HCT116 (cell line): ENCODE results near the gene TRPC5OS.

Source experiments
- ATF3 ChIP-seq: IDR thresholded peaks from 2 replicates; pipeline ENCODE4 v1.6.1; 2012
- CTCF ChIP-seq, 3 experiments: fragments of 200-600 bp in 1 of 3; sonication (generic) in 1 of 3; IDR thresholded peaks in 2 of 3; conservative IDR thresholded peaks in 1 of 3; 2 replicates each; pipeline ENCODE4 v1.5.1; 2012 to 2017; ENCODE audit warnings: low read depth in 2 of 3, low read length in 2 of 3, antibody characterized with exemption in 1 of 3, borderline replicate concordance in 1 of 3, control low read depth in 1 of 3, mild to moderate bottlenecking in 1 of 3, mixed read lengths in 1 of 3, mixed run types in 1 of 3, moderate library complexity in 1 of 3; ENCODE audit not compliant: insufficient read depth in 1 of 3
- ELF1 ChIP-seq: IDR thresholded peaks from 2 replicates; pipeline ENCODE4 v1.6.1; 2012; ENCODE audit warnings: low read depth, borderline replicate concordance
- EZH2 ChIP-seq: fragments of 200-600 bp; sonication (generic); IDR thresholded peaks from 2 replicates; pipeline ENCODE4 v1.6.1; 2017; ENCODE audit warnings: antibody characterized with exemption, mixed run types
- EZH2phosphoT487 ChIP-seq: fragments of 200-600 bp; IDR thresholded peaks from 2 replicates; pipeline ENCODE4 v1.6.1; 2018; ENCODE audit warnings: antibody characterized with exemption, borderline replicate concordance
- MAX ChIP-seq: IDR thresholded peaks from 2 replicates; pipeline ENCODE4 v1.6.1; 2012
- POLR2A ChIP-seq: IDR thresholded peaks from 2 replicates; pipeline ENCODE4 v1.7.0; 2011; ENCODE audit warnings: borderline replicate concordance; ENCODE audit not compliant: insufficient read depth, insufficient read length; ENCODE audit errors: extremely low read depth
- POLR2AphosphoS5 ChIP-seq: IDR thresholded peaks from 2 replicates; pipeline ENCODE4 v1.6.1; 2011; ENCODE audit warnings: mild to moderate bottlenecking, low read depth, low read length, moderate library complexity
- RAD21 ChIP-seq: IDR thresholded peaks from 2 replicates; pipeline ENCODE4 v1.6.1; 2012; ENCODE audit warnings: low read depth, mild to moderate bottlenecking
- YY1 ChIP-seq: IDR thresholded peaks from 2 replicates; pipeline ENCODE4 v1.6.1; 2011; ENCODE audit warnings: low read length, low read depth, moderate library complexity, mild to moderate bottlenecking; ENCODE audit not compliant: insufficient replicate concordance; ENCODE audit errors: extremely low read depth

- TF ChIP-seq CTCF (IDR thresholded peaks at IDR 0.05 in 2 of 3, conservative IDR thresholded peaks at IDR 0.05 in 1 of 3; ENCODE audit: borderline replicate concordance in 1 of 3, insufficient read depth in 1 of 3, low read depth in 2 of 3, low read length in 2 of 3): peak; percentile 37 to 58 (median 50); a peak in 5 of 6 replicates
- TF ChIP-seq POLR2A: no peak
- no peak for TF ChIP-seq YY1
- no peak for TF ChIP-seq ATF3
- TF ChIP-seq MAX: no peak
- TF ChIP-seq EZH2phosphoT487: no peak
- TF ChIP-seq EZH2: no peak
- TF ChIP-seq RAD21: peak; percentile 63
- TF ChIP-seq ELF1: no peak
- no peak for TF ChIP-seq POLR2AphosphoS5
These were observed 6.3 kb upstream of the TRPC5OS start for GRCh38 chrX:111869639-111870034.
